Activated gamma-delta T cell treated with Interleukin-2 at 50 U/mL for 16 hours (primary cell): ENCODE results near the gene CRY2.
A peak's percentile ranks its signal among the peaks of the same experiment; 100 is the strongest.
"Not testable (repeated sequence)": the region's sequence is repeated elsewhere in the genome, so short reads cannot be mapped to it uniquely, and the experiment has no call there.

Experiments
- DNase-seq: peaks from one replicate; pipeline ENCODE4 v3.0.0-alpha.2; 2020

The CRY2 gene

DNA sequence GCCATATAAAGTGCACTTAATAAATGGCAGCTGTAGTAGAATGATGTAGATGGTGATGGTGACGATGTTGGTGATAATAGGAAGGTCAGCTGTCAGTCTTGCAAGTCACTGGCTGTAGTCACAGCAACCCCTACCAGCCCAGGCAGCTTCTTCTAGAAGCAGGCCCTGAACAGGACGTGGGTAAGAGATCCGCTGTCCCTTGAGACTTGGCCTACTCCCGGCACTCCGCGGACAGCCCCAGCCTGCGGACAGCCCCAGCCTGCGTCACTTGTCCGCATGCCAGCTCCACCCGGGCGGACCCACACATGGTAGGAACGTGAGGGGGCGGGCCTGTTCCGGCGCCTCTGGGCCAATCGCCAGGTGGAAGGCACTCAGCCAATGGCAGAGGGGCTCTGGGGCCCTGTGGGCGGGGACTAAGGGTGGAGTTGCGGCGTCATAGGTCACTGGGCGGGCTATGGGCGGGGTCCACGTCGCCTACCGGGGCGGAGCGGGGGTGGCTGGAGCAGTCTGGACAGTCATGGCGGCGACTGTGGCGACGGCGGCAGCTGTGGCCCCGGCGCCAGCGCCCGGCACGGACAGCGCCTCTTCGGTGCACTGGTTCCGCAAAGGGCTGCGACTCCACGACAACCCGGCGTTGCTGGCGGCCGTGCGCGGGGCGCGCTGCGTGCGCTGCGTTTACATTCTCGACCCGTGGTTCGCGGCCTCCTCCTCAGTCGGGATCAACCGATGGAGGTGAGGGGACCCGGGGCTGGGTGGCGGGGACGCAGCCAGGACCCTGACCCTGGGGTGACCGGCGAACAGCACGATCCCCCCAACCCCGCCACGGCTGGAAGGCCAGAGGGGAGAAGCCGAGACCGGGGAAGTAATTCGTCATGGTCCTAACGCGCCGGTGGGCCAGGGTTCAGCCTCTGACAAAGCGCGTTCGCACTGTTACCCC, at the start of gene CRY2:
TSS of gene CRY2 (plus strand) at position 502 of the 937 bp plus-strand sequence. CDS start at position 518, 16 bp downstream.
- DNase-seq = peak; percentile 98

DNA sequence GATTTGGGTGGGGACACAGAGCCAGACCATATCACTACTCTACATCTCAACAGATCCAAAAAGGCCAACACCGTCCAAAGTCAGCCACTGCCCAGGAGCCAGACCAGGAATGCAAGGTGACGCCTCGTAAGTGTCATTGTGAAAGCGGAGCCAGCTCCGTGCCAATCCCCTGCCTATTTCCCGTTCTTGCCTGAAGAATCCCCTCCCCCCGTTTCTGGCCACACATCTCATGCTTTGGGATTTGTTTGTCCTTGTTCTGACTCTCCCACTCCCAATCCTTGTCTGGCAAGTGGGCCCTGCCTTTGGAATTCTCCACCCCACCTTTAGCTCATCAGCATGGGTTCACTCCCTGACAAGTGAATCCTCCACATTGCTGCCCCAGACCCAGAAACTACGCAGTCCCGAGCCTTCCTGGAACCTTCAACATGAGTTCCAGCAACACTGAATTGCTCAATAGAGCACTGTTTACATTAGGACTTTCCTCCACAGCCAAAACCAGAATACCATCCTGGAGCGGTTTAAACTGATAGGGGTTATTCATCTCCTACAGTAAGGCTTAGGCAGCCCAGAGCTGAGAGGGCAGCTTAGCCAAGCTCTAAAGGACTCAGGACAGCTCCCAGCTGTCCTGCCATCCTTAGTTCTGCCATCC, 48.4 kb upstream of the CRY2 start:
- DNase-seq = no peak

DNA sequence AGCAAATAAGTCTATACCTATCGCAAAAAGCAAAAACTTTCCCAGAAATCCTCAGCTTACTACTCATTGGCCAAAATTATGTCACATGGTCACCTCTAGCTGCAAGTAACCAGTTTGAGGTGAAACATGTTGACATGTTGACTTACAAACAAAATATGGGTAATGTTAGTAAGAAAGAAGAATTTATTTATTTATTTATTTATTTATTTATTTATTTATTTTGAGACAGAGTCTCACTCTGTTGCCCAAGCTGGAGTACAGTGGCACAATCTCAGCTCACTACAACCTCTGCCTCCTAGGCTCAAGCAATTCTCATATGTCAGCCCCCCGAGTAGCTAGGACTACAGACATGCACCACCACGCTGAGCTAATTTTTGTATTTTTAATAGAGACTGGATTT, 47.7 kb upstream of the CRY2 start:
- DNase-seq = no peak

DNA sequence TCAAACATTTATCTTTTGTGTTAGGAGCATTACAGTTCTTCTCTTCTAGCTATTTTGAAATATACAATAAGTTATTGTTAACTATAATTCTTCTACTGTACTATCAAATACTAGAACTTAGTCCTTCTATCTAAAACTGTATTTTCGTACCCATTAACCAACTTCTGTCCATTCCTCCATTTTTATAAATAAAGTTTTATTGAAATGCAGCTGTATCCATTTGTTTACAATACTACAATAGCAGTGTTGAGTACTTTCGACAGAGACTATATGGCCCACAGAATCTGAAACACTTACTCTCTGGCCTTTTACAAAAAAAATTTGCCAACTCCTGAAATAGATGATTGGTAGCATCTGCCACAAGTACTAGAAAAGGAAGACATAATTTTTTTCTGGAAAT, 47.0 kb upstream of the CRY2 start:
- no peak for DNase-seq

DNA sequence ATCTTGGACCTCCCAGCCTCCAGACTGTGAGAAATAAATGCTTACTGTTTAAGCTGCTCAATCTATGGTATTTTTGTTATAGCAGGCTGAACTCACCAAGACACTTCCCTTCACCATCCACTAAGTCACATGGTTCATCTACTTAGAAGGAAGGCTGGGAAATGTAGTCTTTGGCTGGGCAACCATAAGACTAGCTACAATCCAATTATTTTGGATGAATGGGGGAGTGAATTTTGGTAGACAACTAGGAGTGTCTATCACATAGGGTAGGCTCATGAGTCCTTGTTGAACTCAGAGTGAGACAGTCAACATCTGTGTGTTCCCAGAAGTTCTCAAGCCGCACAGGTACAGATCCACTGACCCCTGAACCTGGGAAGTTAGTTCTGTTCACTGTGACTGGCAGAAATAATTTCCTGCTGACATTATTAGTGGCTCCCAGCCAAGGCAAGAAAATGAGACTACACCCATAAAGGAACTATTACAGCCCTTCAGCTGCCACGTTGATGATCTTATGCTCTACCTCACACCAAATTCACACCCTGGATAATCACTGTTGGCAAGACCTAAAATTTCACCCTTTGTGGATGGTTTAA, 45.5 kb upstream of the CRY2 start:
- no peak for DNase-seq

DNA sequence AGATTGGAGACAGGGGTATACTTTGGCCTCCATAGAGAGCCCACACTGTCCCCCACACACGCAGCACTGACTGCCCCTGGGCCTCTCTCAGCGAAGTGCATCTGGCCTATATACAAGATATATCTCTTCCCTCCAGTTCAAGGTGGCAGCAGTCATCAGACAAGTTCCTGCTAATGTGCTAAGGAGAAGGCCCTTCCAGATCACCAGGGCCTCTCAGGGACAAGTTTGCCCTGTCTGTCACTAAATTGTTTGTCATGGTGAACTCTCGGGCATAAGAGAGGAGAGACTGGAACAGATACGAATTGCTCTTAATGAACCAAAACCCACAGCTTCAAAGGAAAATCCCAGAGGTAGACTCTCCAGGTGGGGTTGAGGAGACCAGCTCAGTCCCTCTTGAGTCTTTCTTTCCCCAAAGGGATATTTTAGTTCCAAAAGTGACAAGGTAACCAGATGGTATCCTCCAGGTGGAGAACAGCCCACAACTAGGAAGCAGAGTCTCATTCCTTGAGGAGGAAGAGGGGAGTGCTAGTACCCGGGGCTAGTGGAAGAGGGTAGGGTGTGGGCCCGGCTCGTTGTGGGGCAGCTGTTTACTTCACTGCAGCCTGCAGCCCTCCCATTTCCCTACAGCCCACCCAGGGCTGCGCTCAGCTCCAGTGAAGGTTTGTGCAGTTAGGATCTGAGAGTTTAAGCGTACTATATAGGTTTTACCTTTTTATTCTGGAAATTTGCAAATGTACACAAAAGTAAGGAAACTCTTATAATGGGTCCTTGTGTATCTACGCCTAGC, 44.6 kb upstream of the CRY2 start:
- DNase-seq = no peak

DNA sequence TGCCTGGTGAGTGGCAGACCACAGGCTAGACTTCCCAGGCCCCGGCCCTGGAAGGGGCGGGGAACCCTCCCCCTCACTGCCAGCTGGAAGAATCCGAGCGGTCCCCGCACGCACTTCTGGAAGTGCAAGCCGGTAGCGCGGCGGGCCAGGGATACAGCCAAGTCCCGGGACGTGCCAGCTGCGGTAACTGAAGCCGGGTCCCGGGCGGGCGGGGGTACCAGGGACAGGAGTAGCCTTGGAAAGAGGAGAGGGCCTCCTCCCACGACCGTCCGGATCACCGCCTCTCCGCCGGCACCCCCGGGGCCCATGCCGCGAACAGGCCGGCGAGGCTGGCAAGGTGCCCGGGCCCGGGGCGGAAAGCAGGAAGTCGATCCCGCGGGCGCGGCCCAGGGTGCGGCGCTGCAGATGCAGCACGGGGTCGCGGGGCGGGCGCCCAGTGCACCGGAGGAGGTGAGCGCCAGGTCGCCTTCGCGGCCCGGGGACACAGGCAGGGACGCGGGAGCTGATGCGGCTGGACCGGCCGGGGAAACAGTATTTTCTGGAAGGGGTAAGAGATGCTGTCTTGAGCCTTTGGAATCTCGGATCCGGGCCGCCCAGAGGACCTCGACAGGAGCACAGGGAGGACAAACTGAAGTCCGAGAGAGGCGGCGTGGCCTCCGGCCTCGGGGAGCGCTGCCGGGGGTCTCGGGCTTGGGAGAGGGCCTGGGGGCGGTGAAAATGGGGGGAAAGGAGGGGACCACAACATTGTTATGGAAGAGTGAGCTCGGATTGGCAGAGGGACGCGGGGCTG, 43.1 kb upstream of the CRY2 start:
- DNase-seq = peak; percentile 63

DNA sequence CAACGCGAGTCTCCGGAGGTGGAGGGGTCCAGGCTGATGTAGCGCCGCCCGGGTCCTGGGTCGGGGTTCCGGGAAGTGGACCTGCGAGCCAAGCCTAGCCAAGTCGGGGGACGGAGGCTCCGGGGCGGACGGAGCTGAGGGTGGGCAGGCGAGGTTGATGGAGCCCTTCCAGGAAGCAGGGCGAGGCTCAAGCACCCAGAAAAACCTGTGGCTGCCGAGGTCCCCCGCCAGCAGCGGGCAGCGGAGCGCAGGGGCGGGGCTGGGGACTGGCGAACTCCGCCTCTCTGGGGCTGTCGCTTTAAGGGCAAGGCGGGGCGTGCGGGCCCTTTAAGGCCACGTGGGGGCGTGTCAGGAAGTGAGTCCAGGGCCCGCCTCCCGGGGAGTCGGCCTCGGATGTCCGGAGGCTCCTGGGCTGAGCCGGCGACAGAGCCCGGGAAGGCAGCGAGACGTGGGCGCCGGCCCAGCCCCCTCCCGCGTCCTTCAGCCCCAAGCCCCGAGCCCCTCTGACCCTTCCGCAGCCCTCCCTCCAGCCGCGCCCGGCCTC, 42.4 kb upstream of the CRY2 start, which contains the start of gene SLC35C1:
TSS of gene SLC35C1 (plus strand) at position 389 of the 544 bp plus-strand sequence. CDS start 653 bp downstream, outside the sequence.
- DNase-seq = peak; percentile 97

DNA sequence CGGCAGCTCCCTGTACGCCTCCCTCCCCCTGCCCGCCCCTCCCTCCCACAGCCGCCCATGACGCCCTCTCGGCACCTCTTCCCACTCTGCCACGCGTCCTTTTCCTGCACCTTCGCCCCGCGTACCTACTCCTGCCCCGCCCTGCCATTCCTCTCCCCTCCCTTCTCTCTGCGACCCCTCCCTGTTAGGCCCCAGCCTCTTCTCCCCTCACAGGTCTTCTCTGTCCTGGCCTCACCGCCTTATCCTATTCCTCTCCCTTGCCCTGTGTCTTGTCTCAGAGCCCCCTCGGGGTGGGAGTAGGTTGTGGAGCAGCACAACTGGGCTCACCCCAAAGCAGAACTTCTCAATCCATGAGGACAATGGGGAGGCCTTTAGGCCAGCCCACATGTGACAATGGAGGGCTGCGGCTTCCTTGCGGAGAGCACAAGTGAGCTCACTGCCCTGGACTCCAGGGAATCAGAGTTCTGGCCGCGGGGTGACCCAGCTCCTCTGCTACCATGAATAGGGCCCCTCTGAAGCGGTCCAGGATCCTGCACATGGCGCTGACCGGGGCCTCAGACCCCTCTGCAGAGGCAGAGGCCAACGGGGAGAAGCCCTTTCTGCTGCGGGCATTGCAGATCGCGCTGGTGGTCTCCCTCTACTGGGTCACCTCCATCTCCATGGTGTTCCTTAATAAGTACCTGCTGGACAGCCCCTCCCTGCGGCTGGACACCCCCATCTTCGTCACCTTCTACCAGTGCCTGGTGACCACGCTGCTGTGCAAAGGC, 41.8 kb upstream of the CRY2 start:
- peak; percentile 9 for DNase-seq

DNA sequence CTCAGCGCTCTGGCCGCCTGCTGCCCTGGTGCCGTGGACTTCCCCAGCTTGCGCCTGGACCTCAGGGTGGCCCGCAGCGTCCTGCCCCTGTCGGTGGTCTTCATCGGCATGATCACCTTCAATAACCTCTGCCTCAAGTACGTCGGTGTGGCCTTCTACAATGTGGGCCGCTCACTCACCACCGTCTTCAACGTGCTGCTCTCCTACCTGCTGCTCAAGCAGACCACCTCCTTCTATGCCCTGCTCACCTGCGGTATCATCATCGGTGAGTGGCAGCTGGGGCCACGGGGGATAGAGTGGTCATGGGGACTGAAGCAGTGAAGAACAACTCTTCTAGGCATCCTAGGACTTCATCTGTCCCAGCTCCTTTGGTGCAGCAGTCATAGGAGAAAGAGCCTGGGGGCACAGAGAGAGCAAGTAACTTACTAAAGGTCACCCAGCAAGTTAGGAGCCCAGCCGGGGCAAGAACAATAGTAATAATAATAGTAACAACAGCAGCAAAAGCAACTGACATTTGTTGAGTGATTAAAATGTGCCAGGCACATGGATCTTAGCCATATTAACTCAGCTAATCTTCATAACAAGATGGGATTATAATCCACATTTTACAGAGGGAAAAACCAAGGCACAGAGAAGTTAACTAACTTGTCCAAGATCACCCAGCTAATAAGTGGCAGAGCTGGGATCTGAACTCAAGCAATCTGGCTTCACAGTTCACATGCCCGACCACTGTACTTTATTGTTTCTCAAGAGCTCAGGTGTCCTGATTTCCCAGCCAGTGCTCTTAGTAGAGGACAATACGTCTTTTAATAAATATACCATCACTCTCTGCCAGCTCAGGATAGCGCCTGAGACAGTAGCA, 41.0 kb upstream of the CRY2 start:
- DNase-seq = no peak

DNA sequence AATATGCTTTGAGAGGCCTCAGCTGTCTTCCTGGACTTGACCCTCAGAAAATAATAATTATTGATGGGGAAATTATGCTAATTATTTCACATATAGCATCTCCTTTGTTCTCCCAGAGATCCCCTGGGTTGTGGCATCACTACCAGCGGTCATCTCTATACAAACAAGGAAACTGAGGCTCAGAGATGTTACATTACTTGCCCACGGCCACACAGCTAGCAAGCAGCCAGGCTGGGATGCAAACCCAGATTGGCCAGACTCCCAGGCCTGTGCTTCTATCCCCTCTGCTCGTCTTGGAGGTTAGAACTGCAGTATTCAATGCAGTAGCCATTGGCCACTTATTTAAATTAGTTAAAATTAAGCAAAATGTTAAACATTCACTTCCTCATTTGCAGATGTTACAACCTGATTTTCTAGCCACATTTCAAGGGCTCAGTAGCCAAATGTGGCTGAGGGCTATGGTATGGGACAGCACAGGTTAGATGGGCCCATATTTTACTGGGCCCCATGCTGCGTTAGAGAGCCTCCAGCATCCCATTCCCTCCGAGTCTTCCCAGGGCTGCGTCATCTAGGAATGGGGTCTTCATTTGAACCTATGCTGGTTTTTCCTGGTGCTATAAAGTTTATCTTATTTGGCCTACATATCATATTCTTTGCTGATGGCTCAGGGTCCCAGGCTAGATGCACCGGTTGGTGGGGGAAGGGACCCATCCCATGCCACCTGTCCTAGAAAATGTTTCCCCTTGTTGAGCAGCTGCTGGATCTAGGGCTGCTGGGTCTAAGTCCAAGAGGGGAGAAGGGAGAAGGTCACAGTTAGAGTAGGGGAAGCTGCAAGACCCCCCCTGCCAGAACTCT, 40.1 kb upstream of the CRY2 start:
- DNase-seq = no peak

DNA sequence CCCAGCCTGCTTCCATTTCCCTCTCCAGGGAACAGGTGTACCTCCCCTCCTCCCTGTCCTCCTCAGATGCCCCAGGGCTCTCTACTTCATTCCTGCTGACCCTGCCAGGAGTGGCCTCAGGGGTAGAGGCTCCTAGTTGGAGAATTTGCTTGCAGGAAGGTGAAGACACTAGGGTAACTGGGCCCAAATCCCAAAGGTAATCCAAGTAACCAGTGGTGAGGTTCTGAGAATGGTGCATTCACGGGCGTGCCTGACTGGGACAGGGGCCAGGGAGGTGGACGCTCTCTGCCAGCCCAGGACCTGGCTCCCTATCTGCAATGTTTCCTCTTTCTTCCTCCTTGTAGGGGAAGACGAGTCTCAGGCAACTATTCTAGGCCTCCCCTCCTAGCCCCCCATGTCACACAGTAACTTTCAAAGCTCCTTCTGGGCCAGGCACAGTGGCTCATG, 39.5 kb upstream of the CRY2 start:
- no peak for DNase-seq

DNA sequence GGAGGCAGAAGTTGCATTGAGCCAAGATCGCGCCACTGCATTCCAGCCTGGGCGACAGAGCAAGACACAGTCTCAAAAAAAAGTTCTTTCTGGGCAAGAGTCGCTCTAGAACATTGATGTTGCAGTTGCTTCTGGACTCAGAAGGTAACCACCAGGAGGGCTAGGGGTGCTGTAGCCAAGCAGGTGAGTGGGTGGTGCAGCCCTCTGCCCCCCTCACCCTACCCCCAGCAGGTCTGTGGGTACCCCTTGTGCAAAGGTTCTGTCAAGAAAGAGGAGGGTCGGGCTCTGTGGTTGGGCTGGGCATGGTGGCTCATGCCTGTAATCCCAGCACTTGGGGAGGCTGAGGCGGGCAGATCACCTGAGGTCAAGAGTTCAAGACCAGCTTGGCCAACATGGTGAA, 38.8 kb upstream of the CRY2 start:
- not testable (repeated sequence) for DNase-seq

DNA sequence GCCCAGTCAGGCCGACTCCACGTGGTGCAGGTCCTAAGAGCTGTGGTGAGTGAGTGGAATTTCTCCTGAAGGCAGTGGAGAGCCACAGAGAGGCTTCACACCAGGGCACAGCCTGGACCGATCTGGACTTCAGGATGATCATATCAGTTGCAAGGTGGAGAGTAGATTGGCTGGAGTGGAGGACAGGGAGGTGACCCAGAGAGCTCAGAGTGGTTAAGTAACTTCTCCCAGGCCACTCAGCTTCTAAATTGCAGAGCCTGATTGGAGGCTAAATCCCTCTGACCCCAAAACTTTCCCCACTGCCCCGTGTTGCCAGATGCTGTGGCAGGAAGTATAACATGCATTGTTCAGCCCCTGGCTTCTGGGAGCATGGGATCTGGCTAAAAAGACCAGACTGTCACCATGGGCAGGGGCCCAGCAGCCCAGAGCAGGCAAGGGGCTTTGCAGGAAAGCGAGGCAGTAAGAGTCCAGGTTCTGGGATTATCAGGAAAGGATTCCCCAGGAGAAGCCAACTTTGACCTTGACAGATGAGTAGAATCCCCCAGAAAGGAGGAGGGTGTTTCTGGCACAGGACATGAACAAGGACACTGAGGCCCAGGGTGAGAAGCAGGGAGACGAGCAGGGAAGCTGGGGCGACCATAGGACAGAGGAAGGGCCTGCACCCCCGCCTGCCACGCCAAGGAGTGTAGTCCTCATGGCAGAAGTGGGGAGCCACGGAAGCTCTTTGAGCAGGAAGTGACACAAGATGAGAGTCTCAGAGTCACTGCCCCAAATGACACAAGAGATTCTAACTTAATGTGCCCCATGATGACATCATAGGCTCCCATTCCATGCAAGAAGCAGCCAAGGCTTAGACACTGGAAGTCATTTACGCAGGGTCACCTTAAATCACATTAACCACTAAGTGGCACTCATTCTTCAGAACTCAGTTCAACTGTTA, 37.5 kb upstream of the CRY2 start:
- no peak for DNase-seq

DNA sequence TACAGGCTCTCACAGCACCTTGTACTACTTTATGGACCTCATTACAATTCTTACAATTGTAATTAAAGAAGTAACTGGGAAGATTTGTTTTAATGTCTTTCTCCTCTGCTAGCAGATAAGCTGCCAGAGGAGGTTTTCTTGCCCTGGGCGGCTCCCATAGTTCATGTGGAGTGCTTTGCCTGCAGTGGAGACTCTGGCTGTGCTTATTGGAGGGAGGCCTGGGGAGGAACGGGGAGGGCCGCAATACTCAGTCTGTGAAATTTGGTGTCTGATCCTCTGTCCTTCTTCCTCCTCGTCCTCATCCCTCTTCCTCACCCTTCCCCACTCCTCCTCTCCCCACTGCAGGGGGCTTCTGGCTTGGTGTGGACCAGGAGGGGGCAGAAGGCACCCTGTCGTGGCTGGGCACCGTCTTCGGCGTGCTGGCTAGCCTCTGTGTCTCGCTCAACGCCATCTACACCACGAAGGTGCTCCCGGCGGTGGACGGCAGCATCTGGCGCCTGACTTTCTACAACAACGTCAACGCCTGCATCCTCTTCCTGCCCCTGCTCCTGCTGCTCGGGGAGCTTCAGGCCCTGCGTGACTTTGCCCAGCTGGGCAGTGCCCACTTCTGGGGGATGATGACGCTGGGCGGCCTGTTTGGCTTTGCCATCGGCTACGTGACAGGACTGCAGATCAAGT, 36.7 kb upstream of the CRY2 start:
- no peak for DNase-seq

DNA sequence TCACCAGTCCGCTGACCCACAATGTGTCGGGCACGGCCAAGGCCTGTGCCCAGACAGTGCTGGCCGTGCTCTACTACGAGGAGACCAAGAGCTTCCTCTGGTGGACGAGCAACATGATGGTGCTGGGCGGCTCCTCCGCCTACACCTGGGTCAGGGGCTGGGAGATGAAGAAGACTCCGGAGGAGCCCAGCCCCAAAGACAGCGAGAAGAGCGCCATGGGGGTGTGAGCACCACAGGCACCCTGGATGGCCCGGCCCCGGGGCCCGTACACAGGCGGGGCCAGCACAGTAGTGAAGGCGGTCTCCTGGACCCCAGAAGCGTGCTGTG, 36.2 kb upstream of the CRY2 start:
- no peak for DNase-seq
